Middle frontal gyrus (tissue), 1 donor: ENCODE data around the gene POLRMT.
"Not testable (repeated sequence)": the region's sequence is repeated elsewhere in the genome, so short reads cannot be mapped to it uniquely, and the experiment has no call there.

Experiments used
- DNase-seq: peaks from one replicate; pipeline ENCODE4 v3.0.0-alpha.2; 2015; ENCODE audit warnings: low spot score; ENCODE audit errors: extremely low spot score

Gene POLRMT

GRCh38 chr19:629515-629914 lies 3.8 kb downstream of the POLRMT start:
- DNase-seq, result not testable (repeated sequence)

DNA sequence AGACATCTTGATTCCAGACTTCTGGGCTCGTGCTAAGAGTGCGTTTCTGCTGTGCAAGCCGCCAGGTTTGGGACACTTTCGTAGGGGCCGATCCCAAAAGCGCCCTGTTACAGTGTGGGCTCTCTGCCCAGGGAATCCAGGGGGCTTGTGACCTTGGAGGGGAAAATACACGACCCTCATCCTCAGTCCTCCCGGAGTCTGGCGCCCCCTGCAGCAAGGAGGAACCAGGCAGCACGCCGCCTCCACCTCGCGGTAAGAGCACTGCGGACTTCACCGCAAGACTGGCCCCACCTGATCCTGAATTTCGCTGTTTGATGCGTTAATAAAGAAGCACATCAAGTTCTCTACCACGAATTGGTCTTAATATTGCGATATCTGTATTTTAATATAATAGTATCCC lies 5.2 kb downstream of the POLRMT start:
- no peak for DNase-seq

- not testable (repeated sequence) for DNase-seq
Measured at GRCh38 chr19:626566-626965, 6.8 kb downstream of the POLRMT start.

GRCh38 chr19:625257-625656 lies 8.1 kb downstream of the POLRMT start:
- no peak for DNase-seq

- DNase-seq, result no peak
Measured at GRCh38 chr19:624433-625109, 8.8 kb downstream of the POLRMT start.

GRCh38 chr19:623974-624373 lies 9.4 kb downstream of the POLRMT start:
- DNase-seq, result no peak

GRCh38 chr19:623175-623916 lies 10.0 kb downstream of the POLRMT start:
- no peak for DNase-seq

GRCh38 chr19:622666-623065 lies 10.7 kb downstream of the POLRMT start:
- no peak for DNase-seq

DNA sequence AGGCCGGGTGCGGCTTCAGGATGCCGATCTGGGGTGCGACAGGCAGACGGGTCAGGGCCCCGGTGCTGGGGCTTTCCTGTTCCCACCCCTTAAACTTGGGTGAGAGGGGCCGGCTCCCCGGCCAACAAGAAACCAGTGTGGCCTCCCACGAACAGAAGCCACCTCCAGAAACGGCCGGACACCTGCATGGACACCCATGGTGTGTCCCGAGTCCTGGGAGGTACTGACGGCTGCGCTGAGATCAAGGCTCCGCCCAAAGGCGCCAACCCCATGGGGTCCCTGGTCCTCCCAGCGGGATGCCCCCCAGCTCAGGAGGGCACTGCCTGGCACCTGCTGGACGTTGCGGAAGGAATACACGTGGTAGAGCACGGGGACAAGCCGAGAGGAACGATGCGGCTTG lies 11.5 kb downstream of the POLRMT start:
- no peak for DNase-seq

GRCh38 chr19:621191-621590 lies 12.1 kb downstream of the POLRMT start:
- not testable (repeated sequence) for DNase-seq

- DNase-seq, result no peak
Measured at GRCh38 chr19:620166-620862, 13.0 kb downstream of the POLRMT start.

- DNase-seq, result no peak
Measured at GRCh38 chr19:619286-620002, 13.9 kb downstream of the POLRMT start.

DNA sequence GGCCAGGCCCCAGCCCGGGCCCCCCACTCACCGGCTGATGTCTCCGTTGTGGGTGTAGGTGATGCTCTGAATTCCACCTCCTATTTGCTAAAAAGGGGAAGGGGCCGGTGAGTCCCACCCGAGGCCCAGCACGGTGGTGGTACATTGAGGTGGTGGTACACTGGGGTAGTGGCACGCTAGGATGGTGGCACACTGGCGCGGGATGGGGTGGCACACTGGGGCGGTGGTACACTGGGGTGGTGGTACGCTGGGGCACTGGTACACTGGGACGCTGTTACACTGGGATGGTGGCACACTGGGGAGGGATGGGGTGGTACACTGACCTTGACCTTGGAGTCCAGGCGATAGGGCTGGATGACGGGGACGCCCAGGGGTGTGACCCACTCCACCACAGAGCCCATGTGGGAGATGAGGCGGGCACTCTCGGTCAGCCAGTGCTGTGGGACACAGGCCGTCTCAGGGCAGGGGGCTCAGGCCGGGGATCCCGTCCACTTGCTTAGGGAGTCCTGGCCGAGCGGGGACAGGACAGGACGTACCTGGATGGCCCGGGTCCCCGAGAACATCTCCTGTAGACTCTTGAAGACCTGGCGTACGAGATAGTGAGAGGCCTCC lies 14.6 kb downstream of the POLRMT start:
- DNase-seq, result no peak

GRCh38 chr19:618247-618619 lies 15.1 kb downstream of the POLRMT start:
- no peak for DNase-seq

DNA sequence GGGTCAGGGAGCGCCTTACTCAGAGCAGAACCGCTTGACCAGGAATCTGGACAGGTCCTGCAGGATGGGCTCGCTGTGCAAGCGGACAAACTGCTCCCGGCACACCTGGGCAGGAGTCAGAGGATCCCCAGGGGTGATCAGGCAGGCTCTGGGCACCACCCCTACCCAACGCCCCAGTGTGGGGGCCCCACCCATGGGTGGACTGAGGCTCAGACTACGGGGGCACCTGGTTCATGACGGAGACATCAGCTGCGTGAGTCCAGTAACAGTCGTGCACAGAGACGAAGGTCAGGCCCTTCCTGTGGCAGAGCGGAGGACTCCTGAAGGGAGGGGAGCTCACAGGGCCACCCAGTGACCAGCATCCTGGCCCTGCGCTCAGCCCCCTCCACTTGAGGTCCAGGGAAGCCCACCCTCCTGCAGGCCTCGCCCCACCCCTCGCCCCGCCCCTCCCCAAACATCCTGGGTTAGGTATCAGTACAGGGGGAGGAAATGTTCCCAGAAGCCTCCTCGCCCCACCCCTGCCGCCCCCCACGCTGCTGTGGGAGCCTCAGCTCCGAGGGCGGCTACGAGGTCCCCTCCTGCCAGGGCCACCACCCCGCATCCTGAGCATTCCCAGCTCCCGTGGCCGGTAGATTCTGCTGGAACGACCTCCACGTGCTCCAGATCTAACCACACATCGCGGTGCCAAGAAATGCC lies 15.6 kb downstream of the POLRMT start:
- DNase-seq, result no peak

- DNase-seq, result no peak
Measured at GRCh38 chr19:616747-617526, 16.4 kb downstream of the POLRMT start.

- no peak for DNase-seq
Measured at GRCh38 chr19:616062-616700, 17.2 kb downstream of the POLRMT start.

- DNase-seq, result no peak
Measured at GRCh38 chr19:615619-616018, 17.7 kb downstream of the POLRMT start.

- DNase-seq, result no peak
Measured at GRCh38 chr19:613732-614567, 19.4 kb downstream of the POLRMT start.
